Stimulated activated CD8-positive, alpha-beta memory T cell treated with anti-CD3 and anti-CD28 coated beads, Interleukin-4, amount 100 ng/mL, for 4 hours (primary cell): ENCODE measurements around the gene ELF2.
"Not testable (repeated sequence)": the region's sequence is repeated elsewhere in the genome, so short reads cannot be mapped to it uniquely, and the experiment has no call there.

Source experiments
- DNase-seq, 2 donors: peaks; one replicate each; pipeline ENCODE4 v3.0.0-alpha.2; 2020; ENCODE audit warnings: low read depth in 2 of 2, low spot score in 1 of 2

ELF2 gene

GRCh38 chr4:139024686-139025085 lies 152.3 kb downstream of the ELF2 start:
- DNase-seq = no peak

- no peak for DNase-seq
Measured at GRCh38 chr4:139022835-139023234, 154.2 kb downstream of the ELF2 start.

- DNase-seq = not testable (repeated sequence)
Measured at GRCh38 chr4:139021071-139021470, 155.9 kb downstream of the ELF2 start.

- no peak for DNase-seq
Measured at GRCh38 chr4:139020384-139020783, 156.6 kb downstream of the ELF2 start.

- no peak for DNase-seq
Measured at GRCh38 chr4:139018971-139019758, 157.9 kb downstream of the ELF2 start.

GRCh38 chr4:139018501-139018900 lies 158.5 kb downstream of the ELF2 start:
- DNase-seq = no peak

GRCh38 chr4:139017861-139018260 lies 159.2 kb downstream of the ELF2 start:
- DNase-seq = no peak

GRCh38 chr4:139015948-139016471 lies 161.0 kb downstream of the ELF2 start:
- peak in 1 of 2 donors; percentile 10 for DNase-seq

- DNase-seq = peak; percentile 81 to 89
Measured at GRCh38 chr4:139015269-139015947, 161.6 kb downstream of the ELF2 start, which contains the start of gene NOCT. TSS of gene NOCT (plus strand) at chr4:139015781. CDS start at chr4:139015982, 201 bp downstream.

GRCh38 chr4:139014371-139015268 lies 162.4 kb downstream of the ELF2 start:
- no peak for DNase-seq

GRCh38 chr4:139011225-139011950 lies 165.6 kb downstream of the ELF2 start:
- no peak for DNase-seq

- no peak for DNase-seq
Measured at GRCh38 chr4:139009702-139010101, 167.3 kb downstream of the ELF2 start.

GRCh38 chr4:139008278-139008677 lies 168.7 kb downstream of the ELF2 start:
- DNase-seq = not testable (repeated sequence)

- DNase-seq = no peak
Measured at GRCh38 chr4:139007640-139008039, 169.4 kb downstream of the ELF2 start.
